GM21576 (cell line): ENCODE results near the gene SESN2.

ENCODE experiments used
- ATAC-seq: cut with Tn5 transposase; IDR thresholded peaks from one replicate; pipeline ENCODE4 v1.9.1; 2021; ENCODE audit warnings: mild to moderate bottlenecking, moderate library complexity; ENCODE audit not compliant: unreplicated experiment

Gene SESN2

GRCh38 chr1:28259252-28259933 lies at the start of gene SESN2:
Gene SESN2, plus strand, starts transcription at chr1:28259518. Its CDS starts 330 bp downstream, at chr1:28259848.
- peak; percentile 93 for ATAC-seq

- ATAC-seq, result no peak
Measured at GRCh38 chr1:28209700-28210099, 49.6 kb upstream of the SESN2 start.

GRCh38 chr1:28213315-28213714 lies 46.0 kb upstream of the SESN2 start:
- no peak for ATAC-seq

GRCh38 chr1:28229089-28229488 lies 30.2 kb upstream of the SESN2 start:
- no peak for ATAC-seq

- no peak for ATAC-seq
Measured at GRCh38 chr1:28229996-28230395, 29.3 kb upstream of the SESN2 start.

GRCh38 chr1:28232558-28233263 lies 26.6 kb upstream of the SESN2 start, which contains the start of gene DNAJC8:
Gene DNAJC8, minus strand, starts transcription at chr1:28233029. Its CDS starts 31 bp downstream, at chr1:28232998.
- peak; percentile 44 for ATAC-seq

- no peak for ATAC-seq
Measured at GRCh38 chr1:28233264-28233606, 26.1 kb upstream of the SESN2 start.

GRCh38 chr1:28235755-28236655 lies 23.3 kb upstream of the SESN2 start, which contains the start of gene ATP5IF1:
Gene ATP5IF1, plus strand, starts transcription at chr1:28236124. Its CDS starts 60 bp downstream, at chr1:28236184.
- ATAC-seq, result peak; percentile 81

- ATAC-seq, result no peak
Measured at GRCh38 chr1:28236656-28237322, 22.5 kb upstream of the SESN2 start.

GRCh38 chr1:28239004-28239403 lies 20.3 kb upstream of the SESN2 start:
- no peak for ATAC-seq

- no peak for ATAC-seq
Measured at GRCh38 chr1:28240024-28240423, 19.3 kb upstream of the SESN2 start.

GRCh38 chr1:28241638-28242241 lies 17.6 kb upstream of the SESN2 start:
- ATAC-seq, result no peak

- no peak for ATAC-seq
Measured at GRCh38 chr1:28243685-28244311, 15.5 kb upstream of the SESN2 start.

GRCh38 chr1:28244549-28245251 lies 14.6 kb upstream of the SESN2 start:
- ATAC-seq, result no peak

- no peak for ATAC-seq
Measured at GRCh38 chr1:28246427-28246832, 12.9 kb upstream of the SESN2 start.

- ATAC-seq, result no peak
Measured at GRCh38 chr1:28247612-28248272, 11.6 kb upstream of the SESN2 start.

GRCh38 chr1:28248273-28249012 lies 10.9 kb upstream of the SESN2 start:
- ATAC-seq, result peak; percentile 29
